ENCODE data around the gene TPST2.

DNA sequence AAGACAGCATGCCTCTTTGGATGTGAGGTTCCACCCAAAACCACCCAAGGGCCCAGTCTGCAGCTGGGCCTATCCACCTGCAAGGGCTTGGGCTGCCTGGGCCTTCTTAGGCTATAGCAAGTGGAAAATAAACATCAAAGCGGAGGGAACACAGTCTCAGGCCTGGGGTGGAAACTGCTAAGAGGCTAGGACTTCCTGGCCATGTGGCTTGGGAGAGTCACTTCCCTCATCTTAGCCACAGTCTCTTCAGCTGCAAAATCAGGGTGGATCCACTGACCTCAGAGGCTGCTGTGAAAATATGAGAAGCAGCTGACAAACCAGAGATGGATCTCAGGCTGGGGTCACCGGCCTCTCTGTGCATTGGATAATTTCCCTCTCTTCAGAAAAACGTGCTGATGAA is 47.1 kb downstream of the TPST2 start:
- TF ChIP-seq SUZ12 (IDR thresholded peaks at IDR 0.05; ENCODE audit: extremely low read depth, insufficient read depth, insufficient read length) (no peak), ZNF274 (IDR thresholded peaks at IDR 0.05; ENCODE audit: low read depth, low read length) (no peak)
